GM12872 (cell line): ENCODE results near the gene AK5.

ENCODE experiments used
- TF ChIP-seq, protein P1 (sequence below): IDR thresholded peaks from 3 replicates; pipeline ENCODE4 v1.5.1; 2011; ENCODE audit warnings: low read depth, mild to moderate bottlenecking, low read length, moderate library complexity; ENCODE audit not compliant: insufficient read depth

The AK5 gene

GRCh38 chr1:77336729-77337128, 54.9 kb downstream of the AK5 start:
- TF ChIP-seq, protein P1, sequence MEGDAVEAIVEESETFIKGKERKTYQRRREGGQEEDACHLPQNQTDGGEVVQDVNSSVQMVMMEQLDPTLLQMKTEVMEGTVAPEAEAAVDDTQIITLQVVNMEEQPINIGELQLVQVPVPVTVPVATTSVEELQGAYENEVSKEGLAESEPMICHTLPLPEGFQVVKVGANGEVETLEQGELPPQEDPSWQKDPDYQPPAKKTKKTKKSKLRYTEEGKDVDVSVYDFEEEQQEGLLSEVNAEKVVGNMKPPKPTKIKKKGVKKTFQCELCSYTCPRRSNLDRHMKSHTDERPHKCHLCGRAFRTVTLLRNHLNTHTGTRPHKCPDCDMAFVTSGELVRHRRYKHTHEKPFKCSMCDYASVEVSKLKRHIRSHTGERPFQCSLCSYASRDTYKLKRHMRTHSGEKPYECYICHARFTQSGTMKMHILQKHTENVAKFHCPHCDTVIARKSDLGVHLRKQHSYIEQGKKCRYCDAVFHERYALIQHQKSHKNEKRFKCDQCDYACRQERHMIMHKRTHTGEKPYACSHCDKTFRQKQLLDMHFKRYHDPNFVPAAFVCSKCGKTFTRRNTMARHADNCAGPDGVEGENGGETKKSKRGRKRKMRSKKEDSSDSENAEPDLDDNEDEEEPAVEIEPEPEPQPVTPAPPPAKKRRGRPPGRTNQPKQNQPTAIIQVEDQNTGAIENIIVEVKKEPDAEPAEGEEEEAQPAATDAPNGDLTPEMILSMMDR, result no peak

DNA sequence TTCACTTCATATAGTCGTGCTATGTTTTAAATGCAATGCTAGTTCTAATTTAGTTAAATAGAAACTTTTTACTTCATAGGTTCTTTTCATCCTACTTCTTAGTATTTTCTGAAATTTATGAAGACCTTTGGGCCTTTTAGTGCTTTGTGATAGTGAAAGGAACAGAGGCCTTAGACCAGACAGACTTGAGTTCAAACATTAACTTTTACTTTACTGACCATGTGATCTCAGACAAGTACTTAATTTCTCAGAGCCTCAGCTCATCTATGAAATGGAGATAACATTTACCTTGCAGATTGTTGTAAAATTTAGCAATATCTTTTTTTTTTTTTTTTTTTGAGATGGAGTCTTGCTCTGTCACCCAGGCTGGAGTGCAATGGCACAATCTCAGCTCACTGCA, 57.5 kb downstream of the AK5 start:
- TF ChIP-seq, protein P1, result no peak

GRCh38 chr1:77341195-77341594, 59.4 kb downstream of the AK5 start:
- TF ChIP-seq, protein P1, result no peak

GRCh38 chr1:77342745-77343144, 60.9 kb downstream of the AK5 start:
- TF ChIP-seq, protein P1, result no peak

DNA sequence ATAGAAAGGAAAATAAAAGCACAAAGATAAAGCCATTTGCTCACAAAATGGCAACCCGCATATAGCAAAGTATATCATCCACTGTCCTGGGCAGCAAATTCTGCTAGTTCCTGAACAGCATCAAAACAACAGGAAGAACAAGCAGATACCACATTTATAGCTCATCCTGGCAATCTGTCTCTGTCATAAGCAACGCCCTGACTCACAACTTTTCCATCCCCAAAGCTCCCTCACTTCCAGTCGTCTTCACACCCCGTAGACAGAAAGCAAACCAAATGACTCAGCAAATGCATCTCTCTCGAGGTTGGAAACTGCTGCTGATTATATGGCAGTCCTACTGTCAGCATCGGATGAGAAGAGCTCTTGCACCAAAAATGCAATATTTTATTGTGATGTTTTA, 65.8 kb downstream of the AK5 start:
- TF ChIP-seq, protein P1, result no peak

DNA sequence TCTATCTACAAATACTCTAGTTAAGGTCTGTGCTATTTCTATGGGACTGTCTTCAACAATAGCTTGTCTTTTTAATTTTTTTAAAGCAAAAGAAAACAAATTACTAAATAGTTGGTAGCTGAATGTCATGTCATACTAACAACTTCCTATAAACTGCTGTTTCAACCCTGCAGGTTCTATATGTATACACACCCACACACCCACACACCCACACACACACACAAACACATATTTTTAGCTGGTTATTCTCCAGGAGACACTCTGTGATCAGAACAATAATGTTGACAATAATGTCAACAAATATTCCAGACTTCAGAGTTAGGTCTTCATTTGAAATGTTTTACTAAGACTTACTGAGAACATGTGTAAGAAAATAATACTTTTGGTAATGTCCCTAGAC, 66.7 kb downstream of the AK5 start:
- TF ChIP-seq, protein P1, result no peak

DNA sequence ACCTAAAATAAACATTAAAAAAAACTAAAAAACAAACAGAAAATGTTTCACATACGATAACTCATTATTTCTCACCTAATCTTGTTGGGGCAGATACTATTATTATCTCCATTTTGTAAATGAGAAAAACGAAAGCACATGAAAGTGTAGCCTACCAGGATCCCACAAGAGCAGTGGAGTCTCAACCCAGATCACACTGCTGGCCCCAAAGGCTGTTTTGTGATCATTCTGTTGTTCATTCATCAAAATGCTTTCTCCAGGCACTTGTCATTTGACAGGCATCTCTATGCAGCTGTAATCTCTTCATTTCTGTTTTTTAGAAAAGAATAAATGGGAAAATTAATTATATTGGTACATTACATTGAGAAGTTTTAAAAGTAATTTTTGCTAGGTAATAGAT, 67.5 kb downstream of the AK5 start:
- TF ChIP-seq, protein P1, result no peak
